SU-DHL-6 (cell line): ENCODE results near the gene PLAGL1.

ENCODE experiments used
- EZH2phosphoT487 ChIP-seq: fragments of 200-600 bp; sonication (generic), shearing (Covaris generic); conservative IDR thresholded peaks from 2 replicates; pipeline ENCODE4 v1.6.1; 2018; ENCODE audit warnings: mild to moderate bottlenecking, antibody characterized with exemption, low read length, moderate library complexity, mixed read lengths
- TF ChIP-seq, protein P1 (sequence below): fragments of 200-600 bp; sonication (generic); IDR thresholded peaks from one replicate; pipeline ENCODE4 v1.5.1; 2017; ENCODE audit warnings: antibody characterized with exemption, mild to moderate bottlenecking, low read length, moderate library complexity; ENCODE audit not compliant: insufficient read depth, poor library complexity, severe bottlenecking

GRCh38 chr6:144053601-144054000, 45.5 kb upstream of the PLAGL1 start:
- TF ChIP-seq, protein P1, sequence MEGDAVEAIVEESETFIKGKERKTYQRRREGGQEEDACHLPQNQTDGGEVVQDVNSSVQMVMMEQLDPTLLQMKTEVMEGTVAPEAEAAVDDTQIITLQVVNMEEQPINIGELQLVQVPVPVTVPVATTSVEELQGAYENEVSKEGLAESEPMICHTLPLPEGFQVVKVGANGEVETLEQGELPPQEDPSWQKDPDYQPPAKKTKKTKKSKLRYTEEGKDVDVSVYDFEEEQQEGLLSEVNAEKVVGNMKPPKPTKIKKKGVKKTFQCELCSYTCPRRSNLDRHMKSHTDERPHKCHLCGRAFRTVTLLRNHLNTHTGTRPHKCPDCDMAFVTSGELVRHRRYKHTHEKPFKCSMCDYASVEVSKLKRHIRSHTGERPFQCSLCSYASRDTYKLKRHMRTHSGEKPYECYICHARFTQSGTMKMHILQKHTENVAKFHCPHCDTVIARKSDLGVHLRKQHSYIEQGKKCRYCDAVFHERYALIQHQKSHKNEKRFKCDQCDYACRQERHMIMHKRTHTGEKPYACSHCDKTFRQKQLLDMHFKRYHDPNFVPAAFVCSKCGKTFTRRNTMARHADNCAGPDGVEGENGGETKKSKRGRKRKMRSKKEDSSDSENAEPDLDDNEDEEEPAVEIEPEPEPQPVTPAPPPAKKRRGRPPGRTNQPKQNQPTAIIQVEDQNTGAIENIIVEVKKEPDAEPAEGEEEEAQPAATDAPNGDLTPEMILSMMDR = no peak
- TF ChIP-seq EZH2phosphoT487 = no peak
